ENCODE results near the gene CDC25C.
"Not testable (repeated sequence)": the region's sequence is repeated elsewhere in the genome, so short reads cannot be mapped to it uniquely, and the experiment has no call there.

CDC25C gene

GRCh38 chr5:138344887-138345622 is 13.5 kb upstream of the CDC25C start:
- DNase-seq: no peak

DNA sequence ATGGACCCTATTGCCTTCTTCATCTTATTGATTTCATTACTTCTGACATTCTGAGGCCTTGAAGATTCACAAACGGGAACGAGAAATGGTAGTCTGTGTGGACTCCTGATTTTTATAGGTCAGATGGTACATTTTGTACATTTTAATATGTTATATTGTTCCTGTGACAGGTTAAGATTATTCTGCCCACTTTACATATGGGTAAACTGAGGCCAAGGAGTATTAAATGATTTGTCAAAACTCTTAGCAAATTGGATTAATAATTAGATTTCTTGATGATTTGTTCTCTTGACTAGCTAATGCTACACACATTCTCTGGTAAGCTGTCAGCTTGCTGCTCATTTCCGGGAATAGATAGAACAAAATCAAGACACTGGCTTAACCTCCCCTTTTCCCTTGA is 8.4 kb upstream of the CDC25C start:
- DNase-seq: no peak

- no peak for DNase-seq
These were observed 7.9 kb upstream of the CDC25C start for GRCh38 chr5:138339464-138339863.

DNA sequence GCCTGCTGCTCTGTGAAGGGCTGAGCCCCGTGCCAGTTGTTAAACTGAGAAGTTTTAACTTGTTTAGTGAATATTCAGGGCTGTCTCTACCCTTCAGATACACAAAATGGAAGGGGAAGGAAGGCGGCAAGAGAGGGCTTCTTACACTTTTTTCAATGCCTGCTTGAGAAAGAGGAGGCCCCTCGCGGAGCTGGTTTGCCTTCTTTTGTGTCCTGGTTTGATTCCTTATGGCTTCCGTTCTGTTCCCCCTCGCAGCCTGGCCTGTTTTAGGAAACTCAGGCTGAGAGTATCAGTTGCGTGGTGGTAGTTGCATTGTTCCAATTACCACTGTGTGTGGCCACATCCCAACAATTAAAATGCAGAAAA is 7.5 kb upstream of the CDC25C start:
- no peak for DNase-seq

DNA sequence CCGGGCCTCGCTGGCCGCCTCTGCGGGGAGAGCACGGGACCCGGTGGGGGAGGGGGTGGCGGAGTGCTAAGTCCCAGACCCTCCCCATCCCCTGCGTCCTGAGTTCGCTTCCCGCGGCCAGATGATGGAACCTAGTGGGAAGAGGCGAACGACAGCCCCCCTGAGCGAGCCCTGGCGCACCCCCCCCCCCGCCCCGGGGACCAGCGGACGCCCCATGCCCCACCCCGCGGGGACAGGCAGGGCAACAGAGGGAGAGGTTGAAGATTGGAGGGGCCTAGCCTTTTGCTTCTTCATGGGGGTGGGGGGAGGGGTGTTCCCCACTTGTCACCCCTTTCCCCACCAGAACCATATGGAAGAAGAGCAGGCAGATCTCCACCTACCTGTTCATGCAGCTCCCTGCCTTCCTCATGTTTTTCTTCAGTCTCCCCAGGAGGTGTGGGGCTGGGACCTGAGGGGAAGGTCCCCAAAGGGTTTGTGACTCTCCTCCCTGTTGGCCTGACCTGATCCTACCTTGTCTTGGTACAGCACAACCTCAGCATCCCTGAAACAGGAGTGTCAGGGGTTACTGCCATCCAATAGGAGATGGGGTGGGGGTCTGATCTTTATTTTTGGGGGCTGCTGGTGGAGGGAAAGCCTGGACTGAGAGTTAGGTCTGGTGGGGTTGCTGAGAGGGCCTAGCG is 6.9 kb upstream of the CDC25C start:
- DNase-seq: peak; percentile 17

DNA sequence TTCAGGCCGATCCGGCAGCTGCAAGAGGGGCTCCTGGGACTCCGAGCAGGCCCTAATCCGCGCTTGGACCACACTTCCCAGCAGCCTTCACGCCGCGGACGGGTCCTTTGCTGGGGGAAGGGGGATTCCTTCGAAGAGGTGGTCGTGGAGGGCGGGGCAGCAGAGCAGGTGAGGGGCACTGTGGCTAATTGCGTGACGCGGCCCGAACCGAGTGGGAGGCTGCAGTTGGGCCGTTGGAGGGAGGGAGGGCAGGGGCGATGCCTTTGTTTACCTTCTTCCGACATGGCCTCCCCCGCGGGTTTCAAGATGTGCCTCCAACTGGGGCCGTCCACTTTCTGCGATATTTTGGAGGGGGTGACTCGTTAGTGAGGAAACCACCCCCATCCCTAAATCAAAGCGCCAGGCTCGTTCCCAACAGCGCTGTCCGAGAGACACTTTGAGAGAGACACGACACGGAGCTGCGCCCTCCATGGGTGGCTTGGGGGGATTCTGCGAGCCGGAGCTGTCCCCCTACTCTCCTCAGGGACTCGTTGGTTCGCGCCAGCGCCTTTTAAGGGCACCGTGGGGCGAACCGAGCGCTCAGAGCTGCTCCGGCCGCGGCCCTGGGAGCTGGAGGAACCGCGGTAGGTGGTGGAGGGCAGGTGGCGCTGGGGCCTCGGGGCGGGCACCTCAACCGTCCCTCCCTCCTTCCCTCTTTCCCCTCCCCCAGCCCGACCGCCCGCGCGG is 6.2 kb upstream of the CDC25C start, which contains the start of gene FAM53C:
FAM53C (plus strand) TSS at position 582 of the 726 bp plus-strand sequence. CDS start 3,070 bp downstream, outside the sequence.
- DNase-seq: peak; percentile 91

DNA sequence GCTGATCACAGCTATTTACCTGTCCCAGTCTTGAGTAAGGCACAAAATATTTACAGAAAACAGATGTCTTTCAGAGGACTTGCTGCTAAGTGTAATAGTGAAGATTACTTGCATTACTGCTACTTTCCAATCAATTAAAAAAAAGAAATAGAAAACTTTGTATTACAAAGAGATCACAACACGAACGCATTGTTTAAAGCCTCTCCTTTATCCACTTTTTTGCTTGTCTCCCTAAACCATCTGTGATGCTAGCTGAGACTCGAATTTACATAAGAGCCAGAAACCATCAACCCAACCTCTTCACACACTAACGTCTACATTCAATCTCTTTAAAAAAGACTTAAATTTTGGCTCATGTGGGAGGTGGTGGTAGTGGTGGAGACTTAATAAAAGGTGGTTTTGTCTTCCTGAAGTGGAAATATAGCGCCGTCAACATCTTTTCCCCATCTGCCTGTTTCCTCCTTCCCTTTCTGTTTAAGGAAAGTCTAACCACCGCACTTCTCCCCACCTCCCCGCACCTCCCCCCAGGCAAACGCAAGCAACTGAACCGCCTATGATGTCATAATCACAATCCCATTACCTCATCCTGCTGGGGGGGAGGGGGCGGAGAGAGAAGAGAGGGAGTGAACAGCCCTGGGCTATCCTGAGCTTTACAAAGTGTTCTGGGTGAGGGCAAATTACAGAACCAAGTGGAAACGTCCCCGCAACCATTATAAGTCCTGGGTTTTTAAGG is 5.5 kb upstream of the CDC25C start:
- no peak for DNase-seq

- no peak for DNase-seq
These were observed 3.4 kb upstream of the CDC25C start for GRCh38 chr5:138334867-138335447.

GRCh38 chr5:138330813-138331448 is 673 bp downstream of the CDC25C start:
- no peak for DNase-seq

DNA sequence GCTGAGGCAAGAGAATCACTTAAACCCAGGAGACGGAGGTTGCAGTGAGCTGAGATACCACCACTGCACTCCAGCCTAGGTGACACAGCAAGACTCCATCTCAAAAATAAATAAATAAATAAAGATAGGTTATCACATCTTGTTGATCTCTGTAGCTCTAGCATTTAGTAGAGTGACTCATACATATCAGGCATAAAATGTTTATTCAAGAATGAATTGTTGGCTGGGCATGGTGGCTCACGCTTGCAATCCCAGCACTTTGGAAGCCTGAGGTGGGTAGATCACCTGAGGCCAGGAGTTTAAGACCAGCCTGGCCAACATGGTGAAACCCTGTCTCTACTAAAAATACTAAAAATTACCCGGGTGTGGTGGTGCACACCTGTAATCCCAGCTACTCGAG is 13.4 kb downstream of the CDC25C start:
- not testable (repeated sequence) for DNase-seq

- no peak for DNase-seq
These were observed 15.2 kb downstream of the CDC25C start for GRCh38 chr5:138316355-138316754.

GRCh38 chr5:138315751-138316278 is 15.8 kb downstream of the CDC25C start:
- no peak for DNase-seq

GRCh38 chr5:138305797-138306196 is 25.8 kb downstream of the CDC25C start:
- no peak for DNase-seq

DNA sequence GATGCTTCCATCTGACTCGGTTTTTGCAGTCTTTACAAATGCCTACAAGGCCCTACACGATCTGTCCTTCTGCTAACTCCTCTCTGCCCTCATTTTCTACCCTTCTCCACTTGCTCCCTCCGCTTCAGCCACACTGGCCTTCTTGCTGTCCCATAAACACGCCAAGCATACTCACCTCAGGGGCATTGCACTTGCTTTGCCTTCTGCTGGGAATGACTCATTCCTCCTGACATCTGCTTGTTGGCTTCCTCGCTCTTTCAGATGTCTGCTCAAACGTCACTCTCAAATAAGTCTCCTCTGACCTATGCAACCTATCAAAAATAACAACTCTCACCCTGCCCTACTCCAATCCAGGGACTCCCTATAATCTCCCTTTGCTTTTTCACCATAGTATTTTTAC is 28.2 kb downstream of the CDC25C start:
- DNase-seq: no peak

GRCh38 chr5:138289296-138289695 is 42.3 kb downstream of the CDC25C start:
- no peak for DNase-seq

DNA sequence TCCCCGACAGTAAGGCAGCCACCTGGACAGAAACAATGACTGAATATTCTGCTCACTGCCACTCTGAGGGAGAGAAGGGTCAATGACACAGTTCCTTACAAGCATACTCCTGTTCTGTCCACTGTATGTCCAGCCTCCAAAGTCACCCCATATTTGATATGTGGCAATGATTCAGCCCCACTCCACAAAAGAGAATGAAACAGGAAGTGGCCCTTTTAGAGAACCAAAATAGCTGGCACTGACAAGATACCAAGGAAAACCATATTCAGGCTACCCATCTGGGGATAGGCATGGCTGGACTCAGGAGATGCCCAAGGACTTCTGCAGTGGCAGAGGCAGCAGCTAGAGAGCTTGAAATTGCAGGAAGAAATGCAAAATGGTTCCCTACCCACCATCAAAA is 44.4 kb downstream of the CDC25C start:
- DNase-seq: no peak

GRCh38 chr5:138282920-138283742 is 48.5 kb downstream of the CDC25C start:
- no peak for DNase-seq

DNA sequence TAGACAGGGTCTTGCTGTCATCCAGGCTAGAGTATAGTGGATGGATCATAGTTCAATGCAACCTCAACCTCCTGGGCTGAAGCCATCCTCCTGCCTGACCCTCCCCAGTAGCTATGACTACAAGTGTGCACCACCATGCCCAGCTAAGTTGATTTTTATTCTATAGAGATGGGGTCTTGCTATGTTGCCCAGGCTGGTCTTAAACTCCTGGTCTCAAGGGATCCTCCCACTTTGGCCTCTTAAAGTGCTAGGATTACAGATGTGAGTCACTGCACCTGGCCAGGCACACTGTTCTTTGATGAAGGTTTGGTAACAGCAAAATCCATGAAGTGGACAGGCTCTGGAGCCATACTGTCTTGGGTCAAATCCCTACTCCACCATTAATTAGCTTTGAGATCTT is 50.7 kb downstream of the CDC25C start:
- DNase-seq: no peak

DNA sequence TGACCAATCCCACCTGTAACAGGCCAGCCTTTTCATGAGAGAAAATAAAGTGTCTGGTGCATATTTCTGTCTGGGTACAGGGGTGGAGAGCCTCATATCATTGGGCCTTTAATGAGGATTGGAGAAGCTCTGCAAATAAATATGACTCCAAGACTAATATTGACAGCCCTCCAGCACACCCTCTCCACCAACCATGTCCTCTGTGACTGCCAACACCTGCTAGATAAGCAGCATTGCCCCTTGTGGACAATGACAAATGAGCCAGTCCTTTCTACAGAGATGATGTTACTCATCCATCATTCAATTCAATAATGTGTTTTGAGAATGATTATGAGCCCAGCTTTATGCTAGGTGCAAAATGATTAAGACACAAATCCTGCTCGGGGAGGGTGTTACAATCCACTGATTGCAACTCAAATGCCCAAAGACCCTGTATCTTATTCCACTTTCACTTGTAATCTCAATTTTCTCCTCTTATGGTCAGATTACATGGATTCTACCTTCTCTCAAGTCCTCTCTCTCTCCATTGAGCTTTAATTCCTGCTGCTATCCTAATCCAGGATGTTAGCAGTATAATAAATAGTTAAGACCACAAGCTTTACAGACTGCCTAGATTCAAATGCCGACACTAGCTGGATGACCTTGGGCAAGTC is 55.1 kb downstream of the CDC25C start:
- DNase-seq: no peak

- no peak for DNase-seq
These were observed 55.7 kb downstream of the CDC25C start for GRCh38 chr5:138275895-138276294.

All from central memory CD4-positive, alpha-beta T cell (primary cell).